Liver (tissue), 9 donors: ENCODE results near the gene LDLRAD3. TPM values are rescaled to one million over a fixed set of nuclear protein-coding genes. Genes with fewer than 3 reads are reported as not detected.

Experiments
- DNase-seq: peaks from one replicate; pipeline ENCODE4 v3.0.0-alpha.2; 2017; ENCODE audit warnings: low spot score
- H3K27ac ChIP-seq, 2 donors: one replicate each; pipeline ENCODE4 v1.7.0; 2013; ENCODE audit warnings: inconsistent platforms in 2 of 2, low read length in 2 of 2, control low read depth in 1 of 2, low read depth in 1 of 2, mild to moderate bottlenecking in 1 of 2
- H3K27me3 ChIP-seq, 4 donors: one replicate each; pipeline versions ENCODE4 v1.6.1 to v1.7.0; 2013; ENCODE audit warnings: low read length in 3 of 4, inconsistent platforms in 1 of 4, mild to moderate bottlenecking in 1 of 4, moderate library complexity in 1 of 4; ENCODE audit not compliant: control insufficient read depth in 4 of 4, insufficient read depth in 4 of 4
- H3K36me3 ChIP-seq, 4 donors: one replicate each; pipeline versions ENCODE4 v1.6.1 to v1.7.0; 2013; ENCODE audit warnings: low read length in 3 of 4, mild to moderate bottlenecking in 3 of 4, low read depth in 1 of 4, moderate library complexity in 1 of 4; ENCODE audit not compliant: control insufficient read depth in 4 of 4, insufficient read depth in 3 of 4
- H3K4me1 ChIP-seq, 4 donors: one replicate each; pipeline versions ENCODE4 v1.6.1 to v1.7.0; 2013; ENCODE audit warnings: low read length in 3 of 4, mild to moderate bottlenecking in 3 of 4, moderate library complexity in 1 of 4; ENCODE audit not compliant: control insufficient read depth in 4 of 4, insufficient read depth in 4 of 4
- H3K4me3 ChIP-seq, 3 donors: one replicate each; pipeline versions ENCODE4 v1.6.1 to v1.7.0; 2013; ENCODE audit warnings: low read length in 3 of 3, control low read depth in 1 of 3, low read depth in 1 of 3, mild to moderate bottlenecking in 1 of 3
- H3K9ac ChIP-seq, 2 donors: one replicate each; pipeline ENCODE4 v1.7.0; 2013; ENCODE audit warnings: low read length in 2 of 2, mild to moderate bottlenecking in 2 of 2, moderate library complexity in 2 of 2, control low read depth in 1 of 2, low read depth in 1 of 2
- H3K9me3 ChIP-seq, 4 donors: one replicate each; pipeline versions ENCODE4 v1.6.1 to v1.7.0; 2013; ENCODE audit warnings: low read length in 3 of 4; ENCODE audit not compliant: control insufficient read depth in 4 of 4
- ATF3 ChIP-seq: IDR thresholded peaks from 2 replicates; pipeline ENCODE4 v1.6.1; 2016; ENCODE audit warnings: antibody characterized with exemption
- EGR1 ChIP-seq, 2 donors: IDR thresholded peaks; 2 replicates each; pipeline ENCODE4 v1.6.1; 2016 to 2018; ENCODE audit warnings: antibody characterized with exemption in 2 of 2, low read depth in 2 of 2
- FOXA1 ChIP-seq: IDR thresholded peaks from 2 replicates; pipeline ENCODE4 v1.6.1; 2016; ENCODE audit warnings: antibody characterized with exemption
- GABPA ChIP-seq, 2 donors: IDR thresholded peaks in 1 of 2; conservative IDR thresholded peaks in 1 of 2; 2 replicates each; pipeline ENCODE4 v1.6.1; 2016; ENCODE audit warnings: antibody characterized with exemption in 2 of 2, mild to moderate bottlenecking in 1 of 2, moderate library complexity in 1 of 2
- HNF4A ChIP-seq, 2 donors: conservative IDR thresholded peaks; 2 replicates each; pipeline ENCODE4 v1.6.1; 2016; ENCODE audit warnings: antibody characterized with exemption in 2 of 2, mild to moderate bottlenecking in 2 of 2
- HNF4G ChIP-seq: IDR thresholded peaks from 2 replicates; pipeline ENCODE4 v1.6.1; 2016; ENCODE audit warnings: antibody characterized with exemption
- JUND ChIP-seq, 2 donors: IDR thresholded peaks; 2 replicates each; pipeline ENCODE4 v1.6.1; 2016; ENCODE audit warnings: antibody characterized with exemption in 2 of 2
- NR2F2 ChIP-seq: IDR thresholded peaks from 2 replicates; pipeline ENCODE4 v1.6.1; 2016; ENCODE audit warnings: antibody characterized with exemption
- RAD21 ChIP-seq, 2 donors: IDR thresholded peaks; 2 replicates each; pipeline ENCODE4 v1.6.1; 2016; ENCODE audit warnings: antibody characterized with exemption in 2 of 2, mild to moderate bottlenecking in 2 of 2
- SP1 ChIP-seq: IDR thresholded peaks from 2 replicates; pipeline ENCODE4 v1.6.1; 2018; ENCODE audit warnings: antibody characterized with exemption, mild to moderate bottlenecking
- WGBS: extraction: QIAGEN DNeasy Blood & Tissue Kit; methylation state at CpG from one replicate; pipeline ENCODE4 v1.1.7; 2013; 5-methylcytosine and 5-hydroxymethylcytosine counted together
- polyA plus RNA-seq, 2 donors: library from polyadenylated mRNA; stranded (reverse) in 1 of 2; unstranded in 1 of 2; fragments of 200-250 nt in 1 of 2; fragments of >200 nt in 1 of 2; fragmentation: Nextera tagmentation in 1 of 2; extraction: Ambion mirVana in 1 of 2; gene quantifications; one replicate each; pipeline versions ENCODE4 v1.2.1 to v1.2.3, GENCODE V29; 2013 to 2015
- total RNA-seq, 2 donors: library from RNA; depleted of rRNA; stranded (reverse); fragments of >200 nt; gene quantifications; one replicate each; pipeline ENCODE4 v1.2.3, GENCODE V29; 2014
- TF ChIP-seq, protein P1 (sequence below): fragments of 150-350 bp; IDR thresholded peaks from 2 replicates; pipeline ENCODE4 v1.5.1; 2017; ENCODE audit warnings: improper control_type of control experiment, low read depth, low read length; ENCODE audit not compliant: missing input control
- TF ChIP-seq, protein P2 (sequence below): IDR thresholded peaks from 2 replicates; pipeline ENCODE4 v1.6.1; 2016; ENCODE audit warnings: antibody characterized with exemption, mild to moderate bottlenecking
- TF ChIP-seq, protein P3 (sequence below): IDR thresholded peaks from 2 replicates; pipeline ENCODE4 v1.6.1; 2016; ENCODE audit warnings: antibody characterized with exemption
- donor health status: healthy.
- donor health status: healthy.
- donor health status: healthy.
- donor health status: healthy.
- donor health status: healthy.

Gene LDLRAD3
- total and polyA plus RNA-seq, 4 donors: 0.75 to 1.3 (median 0.93) TPM

DNA sequence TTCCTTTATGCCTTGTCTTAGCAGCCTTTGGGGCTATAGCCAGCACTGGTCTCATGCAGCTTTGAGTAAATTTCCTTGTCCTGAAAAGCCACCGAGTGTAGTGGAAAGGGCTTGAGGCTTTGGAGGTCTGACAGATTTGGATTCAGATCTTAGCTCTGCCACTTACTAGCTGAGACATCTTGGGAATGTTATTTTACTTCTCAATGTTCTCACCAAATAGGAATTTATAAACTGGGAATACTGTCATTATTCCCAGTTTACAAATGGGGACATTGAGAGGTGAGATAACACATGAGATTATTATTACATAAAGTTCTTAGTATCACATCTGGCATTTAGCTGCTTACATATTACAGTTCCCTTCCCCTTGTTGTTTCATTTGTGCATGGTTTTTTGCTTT is 249.9 kb downstream of the LDLRAD3 start:
- peaks cover 0 to 2% (median 0%) of the 10 kb centered on the region in 4 donors for H3K36me3 ChIP-seq
- H3K4me3 ChIP-seq: no peak overlapping the region
- H3K27ac ChIP-seq: no peak overlapping the region
- H3K27me3 ChIP-seq: no peaks in the 10 kb centered on the region
- no peak for TF ChIP-seq EGR1 (IDR thresholded peaks at IDR 0.05; ENCODE audit: low read depth in 2 of 2)
- no peak for TF ChIP-seq SP1
- TF ChIP-seq JUND (IDR thresholded peaks at IDR 0.05): no peak
- H3K9me3 ChIP-seq: no peaks in the 10 kb centered on the region
- no peaks in the 10 kb centered on the region for H3K4me1 ChIP-seq
- no peak for DNase-seq
- no peak overlapping the region for H3K9ac ChIP-seq
- 78% methylated on average over 1 of the region's 1 CpG for WGBS

- Histone ChIP-seq H3K27ac (no peak overlapping the region), H3K4me1 (no peaks in the 10 kb centered on the region), H3K4me3 (no peak overlapping the region), H3K9me3 (no peaks in the 10 kb centered on the region), H3K36me3 (peaks cover 0 to 2% (median 0%) of the 10 kb centered on the region in 4 donors), H3K27me3 (no peaks in the 10 kb centered on the region), H3K9ac (no peak overlapping the region)
- no peak for DNase-seq
- TF ChIP-seq SP1: no peak
- TF ChIP-seq JUND (IDR thresholded peaks at IDR 0.05): no peak
- TF ChIP-seq, protein P1, sequence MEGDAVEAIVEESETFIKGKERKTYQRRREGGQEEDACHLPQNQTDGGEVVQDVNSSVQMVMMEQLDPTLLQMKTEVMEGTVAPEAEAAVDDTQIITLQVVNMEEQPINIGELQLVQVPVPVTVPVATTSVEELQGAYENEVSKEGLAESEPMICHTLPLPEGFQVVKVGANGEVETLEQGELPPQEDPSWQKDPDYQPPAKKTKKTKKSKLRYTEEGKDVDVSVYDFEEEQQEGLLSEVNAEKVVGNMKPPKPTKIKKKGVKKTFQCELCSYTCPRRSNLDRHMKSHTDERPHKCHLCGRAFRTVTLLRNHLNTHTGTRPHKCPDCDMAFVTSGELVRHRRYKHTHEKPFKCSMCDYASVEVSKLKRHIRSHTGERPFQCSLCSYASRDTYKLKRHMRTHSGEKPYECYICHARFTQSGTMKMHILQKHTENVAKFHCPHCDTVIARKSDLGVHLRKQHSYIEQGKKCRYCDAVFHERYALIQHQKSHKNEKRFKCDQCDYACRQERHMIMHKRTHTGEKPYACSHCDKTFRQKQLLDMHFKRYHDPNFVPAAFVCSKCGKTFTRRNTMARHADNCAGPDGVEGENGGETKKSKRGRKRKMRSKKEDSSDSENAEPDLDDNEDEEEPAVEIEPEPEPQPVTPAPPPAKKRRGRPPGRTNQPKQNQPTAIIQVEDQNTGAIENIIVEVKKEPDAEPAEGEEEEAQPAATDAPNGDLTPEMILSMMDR: no peak
- TF ChIP-seq, protein P2, sequence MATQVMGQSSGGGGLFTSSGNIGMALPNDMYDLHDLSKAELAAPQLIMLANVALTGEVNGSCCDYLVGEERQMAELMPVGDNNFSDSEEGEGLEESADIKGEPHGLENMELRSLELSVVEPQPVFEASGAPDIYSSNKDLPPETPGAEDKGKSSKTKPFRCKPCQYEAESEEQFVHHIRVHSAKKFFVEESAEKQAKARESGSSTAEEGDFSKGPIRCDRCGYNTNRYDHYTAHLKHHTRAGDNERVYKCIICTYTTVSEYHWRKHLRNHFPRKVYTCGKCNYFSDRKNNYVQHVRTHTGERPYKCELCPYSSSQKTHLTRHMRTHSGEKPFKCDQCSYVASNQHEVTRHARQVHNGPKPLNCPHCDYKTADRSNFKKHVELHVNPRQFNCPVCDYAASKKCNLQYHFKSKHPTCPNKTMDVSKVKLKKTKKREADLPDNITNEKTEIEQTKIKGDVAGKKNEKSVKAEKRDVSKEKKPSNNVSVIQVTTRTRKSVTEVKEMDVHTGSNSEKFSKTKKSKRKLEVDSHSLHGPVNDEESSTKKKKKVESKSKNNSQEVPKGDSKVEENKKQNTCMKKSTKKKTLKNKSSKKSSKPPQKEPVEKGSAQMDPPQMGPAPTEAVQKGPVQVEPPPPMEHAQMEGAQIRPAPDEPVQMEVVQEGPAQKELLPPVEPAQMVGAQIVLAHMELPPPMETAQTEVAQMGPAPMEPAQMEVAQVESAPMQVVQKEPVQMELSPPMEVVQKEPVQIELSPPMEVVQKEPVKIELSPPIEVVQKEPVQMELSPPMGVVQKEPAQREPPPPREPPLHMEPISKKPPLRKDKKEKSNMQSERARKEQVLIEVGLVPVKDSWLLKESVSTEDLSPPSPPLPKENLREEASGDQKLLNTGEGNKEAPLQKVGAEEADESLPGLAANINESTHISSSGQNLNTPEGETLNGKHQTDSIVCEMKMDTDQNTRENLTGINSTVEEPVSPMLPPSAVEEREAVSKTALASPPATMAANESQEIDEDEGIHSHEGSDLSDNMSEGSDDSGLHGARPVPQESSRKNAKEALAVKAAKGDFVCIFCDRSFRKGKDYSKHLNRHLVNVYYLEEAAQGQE: no peak
- no peak for TF ChIP-seq NR2F2
- TF ChIP-seq RAD21 (IDR thresholded peaks at IDR 0.05): no peak
- no peak for TF ChIP-seq ATF3
- WGBS: 69% methylated on average over 5 of the region's 5 CpGs
Observed at GRCh38 chr11:36195496-36196354, 251.9 kb downstream of the LDLRAD3 start.

DNA sequence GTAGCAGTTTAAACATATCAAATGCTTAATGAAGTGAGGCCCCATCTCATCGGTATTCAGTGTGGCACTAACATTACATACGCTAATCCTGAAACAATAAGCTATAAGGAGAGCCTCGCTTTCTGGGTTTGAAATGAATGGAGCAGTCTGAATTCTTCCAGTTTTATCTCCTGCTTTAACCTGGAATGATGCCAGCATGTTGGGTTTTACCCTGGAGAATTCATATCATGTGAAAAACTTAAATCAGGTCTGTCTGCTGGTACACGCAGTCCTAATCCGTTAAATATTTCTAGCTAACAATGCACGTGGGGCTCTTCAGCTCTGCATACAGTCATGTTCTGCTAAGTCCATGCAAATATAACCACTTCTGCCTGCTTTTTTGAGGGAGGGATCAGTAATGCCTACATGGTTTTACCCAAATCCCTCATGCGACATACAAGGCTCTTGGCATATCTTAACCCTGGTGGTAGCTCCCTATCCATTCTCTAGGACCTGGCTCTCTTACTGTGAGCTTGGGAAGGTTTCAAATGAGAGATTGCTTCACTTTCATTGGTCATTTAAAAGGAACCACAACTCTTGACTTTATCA is 252.6 kb downstream of the LDLRAD3 start:
- Histone ChIP-seq H3K9me3 (no peaks in the 10 kb centered on the region), H3K36me3 (peaks cover 0 to 2% (median 0%) of the 10 kb centered on the region in 4 donors), H3K4me3 (no peak overlapping the region), H3K4me1 (no peaks in the 10 kb centered on the region), H3K27ac (no peak overlapping the region), H3K27me3 (no peaks in the 10 kb centered on the region), H3K9ac (no peak overlapping the region)
- WGBS: 79% methylated on average over 7 of the region's 7 CpGs
- DNase-seq: no peak
- TF ChIP-seq GABPA (IDR thresholded peaks at IDR 0.05 in 1 of 2, conservative IDR thresholded peaks at IDR 0.05 in 1 of 2) (no peak), FOXA1 (no peak), JUND (IDR thresholded peaks at IDR 0.05) (no peak), HNF4G (no peak), HNF4A (conservative IDR thresholded peaks at IDR 0.05) (no peak), SP1 (no peak)
- TF ChIP-seq, protein P1: no peak
- TF ChIP-seq, protein P3, sequence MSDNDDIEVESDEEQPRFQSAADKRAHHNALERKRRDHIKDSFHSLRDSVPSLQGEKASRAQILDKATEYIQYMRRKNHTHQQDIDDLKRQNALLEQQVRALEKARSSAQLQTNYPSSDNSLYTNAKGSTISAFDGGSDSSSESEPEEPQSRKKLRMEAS: no peak
- TF ChIP-seq, protein P2: no peak
